IMR-90 (cell line): ENCODE results near the gene RDH13.

Experiments used
- ELK1 ChIP-seq: fragments of 150-350 bp; IDR thresholded peaks from 2 replicates; pipeline ENCODE4 v1.6.1; 2016; ENCODE audit warnings: low read depth, mild to moderate bottlenecking, low read length, moderate library complexity, borderline replicate concordance
- MAZ ChIP-seq: IDR thresholded peaks from 2 replicates; pipeline ENCODE4 v1.6.1; 2012; ENCODE audit warnings: low read depth, mild to moderate bottlenecking, low read length, improper control_type of control experiment, moderate library complexity, borderline replicate concordance
- TF ChIP-seq, protein P1 (sequence below): conservative IDR thresholded peaks from 2 replicates; pipeline ENCODE4 v1.5.1; 2012; ENCODE audit warnings: mild to moderate bottlenecking, low read depth, low read length, improper control_type of control experiment

DNA sequence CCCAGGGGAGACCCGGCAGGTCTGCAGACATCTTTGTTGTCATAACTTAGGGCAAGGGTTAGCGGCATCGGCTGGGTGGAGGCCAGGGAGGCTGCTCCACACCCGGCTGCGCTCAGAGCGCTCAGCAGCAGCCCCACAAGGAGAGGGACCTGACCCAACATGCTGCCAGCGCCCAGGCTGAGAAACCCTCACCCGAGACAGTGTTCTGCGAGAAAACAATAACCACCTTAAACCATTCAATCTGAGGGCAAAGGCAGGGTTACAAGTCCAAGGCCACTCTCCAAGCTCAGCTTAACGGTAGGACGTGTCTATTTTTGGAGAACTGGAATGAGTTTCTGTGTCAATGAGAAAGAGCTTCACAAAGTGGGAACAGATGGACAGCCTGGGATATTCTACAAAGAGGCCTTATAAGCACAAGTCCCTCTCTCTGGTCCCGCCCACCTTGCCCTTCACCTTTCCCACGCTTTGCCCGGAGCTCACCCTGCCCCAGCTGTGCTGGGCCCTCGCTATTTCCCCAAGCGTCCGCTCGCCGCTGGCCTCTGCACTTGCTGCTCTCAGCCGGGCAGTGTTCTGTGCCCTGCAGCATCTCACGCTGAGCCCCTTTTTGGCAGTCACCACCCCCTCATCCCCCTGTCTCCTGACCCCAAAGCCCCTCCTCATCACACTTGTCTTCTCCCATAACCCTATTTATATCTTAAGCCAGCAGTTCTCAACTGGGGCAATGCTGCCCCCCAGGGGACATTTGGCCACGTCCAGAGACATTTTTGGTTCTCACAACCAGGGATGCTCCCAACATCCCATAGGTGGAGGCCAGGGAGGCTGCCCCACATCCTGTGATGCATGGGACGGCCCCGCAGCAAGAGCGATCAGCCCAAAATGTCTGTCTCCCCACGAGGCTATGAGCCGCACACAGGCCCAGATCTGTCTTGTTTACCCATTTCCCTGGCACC, 36.9 kb upstream of the RDH13 start:
- TF ChIP-seq, protein P1, sequence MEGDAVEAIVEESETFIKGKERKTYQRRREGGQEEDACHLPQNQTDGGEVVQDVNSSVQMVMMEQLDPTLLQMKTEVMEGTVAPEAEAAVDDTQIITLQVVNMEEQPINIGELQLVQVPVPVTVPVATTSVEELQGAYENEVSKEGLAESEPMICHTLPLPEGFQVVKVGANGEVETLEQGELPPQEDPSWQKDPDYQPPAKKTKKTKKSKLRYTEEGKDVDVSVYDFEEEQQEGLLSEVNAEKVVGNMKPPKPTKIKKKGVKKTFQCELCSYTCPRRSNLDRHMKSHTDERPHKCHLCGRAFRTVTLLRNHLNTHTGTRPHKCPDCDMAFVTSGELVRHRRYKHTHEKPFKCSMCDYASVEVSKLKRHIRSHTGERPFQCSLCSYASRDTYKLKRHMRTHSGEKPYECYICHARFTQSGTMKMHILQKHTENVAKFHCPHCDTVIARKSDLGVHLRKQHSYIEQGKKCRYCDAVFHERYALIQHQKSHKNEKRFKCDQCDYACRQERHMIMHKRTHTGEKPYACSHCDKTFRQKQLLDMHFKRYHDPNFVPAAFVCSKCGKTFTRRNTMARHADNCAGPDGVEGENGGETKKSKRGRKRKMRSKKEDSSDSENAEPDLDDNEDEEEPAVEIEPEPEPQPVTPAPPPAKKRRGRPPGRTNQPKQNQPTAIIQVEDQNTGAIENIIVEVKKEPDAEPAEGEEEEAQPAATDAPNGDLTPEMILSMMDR: no peak
- TF ChIP-seq MAZ: no peak
- TF ChIP-seq ELK1: no peak
